NCI-H2196 treated with DMSO at 0.1 percent for 48 hours (cell line): ENCODE measurements around the gene EPHA6.
"Not testable (repeated sequence)": the region's sequence is repeated elsewhere in the genome, so short reads cannot be mapped to it uniquely, and the experiment has no call there.

Experiments used
- DNase-seq: peaks from one replicate; lab custom pipeline; 2025; ENCODE audit not compliant: unreplicated experiment; lab: John Stamatoyannopoulos, UW

Gene EPHA6

DNA sequence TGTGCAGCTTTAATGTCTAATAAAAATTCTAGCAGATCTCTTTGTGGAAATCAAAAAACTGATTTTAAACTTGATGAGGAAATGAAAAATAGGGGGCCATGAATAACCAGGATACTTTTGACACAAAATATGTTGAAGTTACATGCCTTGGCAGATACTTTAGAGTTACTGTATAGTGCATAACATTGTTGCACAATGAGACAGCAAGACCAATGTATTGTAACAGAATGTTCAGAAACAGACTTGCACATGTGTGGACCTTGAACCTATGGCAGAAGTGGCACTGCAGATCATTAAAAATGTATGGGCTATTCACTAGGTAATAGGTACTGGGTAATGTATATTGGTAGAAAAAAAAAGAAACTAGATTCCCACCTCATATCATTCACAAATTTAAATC lies 607.2 kb downstream of the EPHA6 start:
- DNase-seq: no peak

DNA sequence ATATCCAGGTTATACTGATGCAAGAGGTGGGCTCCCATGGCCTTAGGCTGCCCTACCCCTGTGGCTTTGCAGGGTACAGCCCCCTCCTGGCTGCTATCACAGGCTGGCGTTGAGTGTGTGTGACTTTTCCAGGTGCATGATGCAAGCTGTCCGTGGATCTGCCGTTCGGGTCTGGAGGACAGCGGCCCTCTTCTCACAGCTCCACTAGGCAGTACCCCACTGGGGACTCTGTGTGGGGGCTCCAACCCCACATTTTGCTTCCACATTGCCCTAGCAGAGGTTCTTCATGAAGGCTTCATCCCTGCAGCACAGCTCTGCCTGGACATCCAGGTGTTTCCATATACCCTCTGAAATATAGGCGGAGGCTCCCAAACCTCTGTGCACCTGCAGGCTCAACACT lies 610.6 kb downstream of the EPHA6 start:
- no peak for DNase-seq

DNA sequence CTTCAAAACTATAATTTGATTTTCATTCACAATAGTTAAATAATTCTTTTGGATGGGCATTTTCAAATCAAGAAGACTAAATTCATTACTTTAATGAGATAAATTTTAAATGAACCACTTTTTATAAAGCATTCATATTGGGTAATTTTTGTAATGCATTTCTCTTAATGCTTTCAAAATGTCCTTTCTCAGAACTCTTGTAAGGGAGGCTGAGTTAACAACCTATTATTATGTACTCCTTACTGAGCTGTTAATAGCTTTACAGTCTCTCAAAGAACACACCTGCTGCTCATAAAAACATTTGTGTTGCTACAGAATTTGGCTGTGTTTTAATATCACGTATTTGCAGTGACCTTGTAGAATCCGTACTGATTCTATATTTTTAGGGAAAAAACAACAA lies 616.2 kb downstream of the EPHA6 start:
- no peak for DNase-seq

DNA sequence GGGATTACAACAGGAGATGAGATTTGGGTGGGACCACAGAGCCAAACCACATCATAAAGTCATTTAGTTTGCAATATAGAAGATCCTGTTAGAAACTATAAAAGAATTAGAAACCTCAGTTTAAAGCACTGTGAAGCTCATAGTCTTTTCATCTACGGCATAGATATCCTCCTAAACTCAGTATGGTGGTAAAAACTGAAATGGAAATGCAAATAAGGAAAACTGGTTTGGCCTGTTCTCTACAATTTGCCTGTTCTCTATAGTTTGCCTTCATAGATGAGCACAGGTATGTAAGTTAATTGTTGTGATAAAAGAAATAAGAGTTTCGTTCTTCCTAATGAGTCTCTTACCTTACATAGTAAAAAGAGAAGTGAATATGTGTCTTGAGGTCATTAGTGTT lies 618.5 kb downstream of the EPHA6 start:
- DNase-seq: no peak

DNA sequence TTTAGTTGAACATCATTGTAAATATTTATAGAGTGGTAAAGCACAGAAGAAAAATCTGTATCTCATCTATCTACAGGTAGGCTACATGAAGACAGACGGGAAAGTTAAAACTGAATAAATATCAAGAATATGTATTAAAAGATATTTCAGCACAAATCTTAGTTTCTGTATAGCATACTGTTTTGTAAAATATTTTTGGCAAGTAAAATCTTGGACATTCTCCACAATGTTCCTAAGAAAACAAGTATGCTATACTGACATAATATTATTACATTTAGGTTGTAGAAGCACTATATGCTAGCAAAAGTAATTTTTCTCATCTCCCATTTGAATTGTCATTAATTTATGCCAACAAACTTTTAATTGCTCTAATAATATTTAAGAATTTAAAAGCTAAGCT lies 623.7 kb downstream of the EPHA6 start:
- no peak for DNase-seq

DNA sequence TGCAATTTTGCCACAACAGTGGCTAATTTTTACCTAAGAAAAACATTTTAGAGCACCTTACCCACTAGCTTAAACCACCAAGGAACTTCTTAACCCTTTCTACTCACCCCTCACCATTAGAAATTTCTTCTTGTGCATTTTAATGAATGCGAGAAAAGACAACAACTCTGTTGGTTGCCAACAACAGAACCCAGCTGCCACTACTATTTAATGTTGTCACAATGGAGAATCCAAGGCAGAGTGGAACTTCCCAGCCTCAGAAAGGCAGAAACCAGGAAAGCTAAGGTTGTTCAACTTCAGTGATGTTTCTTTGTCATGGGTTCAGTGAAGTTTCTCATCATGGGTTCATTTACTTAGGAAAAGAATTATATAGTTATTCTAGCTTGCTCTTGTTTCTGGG lies 625.0 kb downstream of the EPHA6 start:
- no peak for DNase-seq

DNA sequence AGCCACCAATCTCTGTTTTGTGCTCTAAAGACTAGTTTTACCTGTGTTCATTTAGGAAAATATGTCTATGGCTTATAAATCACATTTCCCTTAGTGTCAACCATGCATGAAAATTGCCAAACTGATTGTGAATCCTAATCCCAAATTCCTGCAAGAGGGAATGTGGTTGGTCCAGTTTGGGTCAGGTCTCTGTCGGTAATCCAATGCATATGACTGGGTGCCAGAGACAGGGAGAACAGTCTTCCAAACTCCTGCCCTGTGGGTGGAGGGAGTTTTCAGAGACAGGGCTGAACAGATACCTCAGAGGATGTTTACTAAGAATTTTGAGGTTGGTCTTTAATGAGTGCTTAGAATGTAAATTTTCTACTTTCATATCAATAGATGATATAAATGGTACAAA lies 649.6 kb downstream of the EPHA6 start:
- no peak for DNase-seq

DNA sequence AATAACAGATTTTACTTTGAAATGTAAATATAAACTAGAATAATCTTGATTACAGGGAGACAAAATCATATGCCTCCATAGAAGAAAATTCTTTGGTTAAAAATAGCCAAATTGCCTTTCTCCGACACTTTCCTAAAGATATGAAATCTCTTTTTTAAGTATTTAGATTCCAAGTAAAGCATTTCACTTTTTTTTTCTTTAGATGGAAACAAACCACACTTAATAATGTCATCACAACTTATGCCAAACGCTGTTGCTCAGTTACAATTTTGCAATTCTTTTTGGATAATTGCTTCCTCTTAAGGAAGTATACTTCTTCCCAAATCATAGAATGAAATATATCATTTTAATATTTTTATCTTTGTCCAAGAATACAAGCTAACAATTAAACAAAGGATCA lies 656.1 kb downstream of the EPHA6 start:
- DNase-seq: no peak

DNA sequence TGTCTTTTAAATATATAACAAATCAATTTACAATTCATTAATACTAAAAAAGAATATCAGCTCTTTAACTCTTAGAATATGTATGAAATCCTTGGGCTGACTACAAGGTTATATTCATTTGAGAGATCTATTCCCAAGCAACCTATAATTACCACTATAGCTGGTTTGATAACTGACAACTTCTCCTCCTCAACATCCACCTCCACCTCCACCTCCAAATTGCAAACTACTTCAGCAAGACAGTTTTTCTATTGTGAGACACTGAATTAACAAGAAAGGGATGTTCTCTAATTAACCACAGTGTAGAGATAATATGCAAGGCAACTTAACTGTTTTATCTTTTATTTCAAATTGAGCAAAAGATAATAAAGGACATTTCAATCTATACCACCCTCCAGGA lies 665.3 kb downstream of the EPHA6 start:
- DNase-seq: no peak

DNA sequence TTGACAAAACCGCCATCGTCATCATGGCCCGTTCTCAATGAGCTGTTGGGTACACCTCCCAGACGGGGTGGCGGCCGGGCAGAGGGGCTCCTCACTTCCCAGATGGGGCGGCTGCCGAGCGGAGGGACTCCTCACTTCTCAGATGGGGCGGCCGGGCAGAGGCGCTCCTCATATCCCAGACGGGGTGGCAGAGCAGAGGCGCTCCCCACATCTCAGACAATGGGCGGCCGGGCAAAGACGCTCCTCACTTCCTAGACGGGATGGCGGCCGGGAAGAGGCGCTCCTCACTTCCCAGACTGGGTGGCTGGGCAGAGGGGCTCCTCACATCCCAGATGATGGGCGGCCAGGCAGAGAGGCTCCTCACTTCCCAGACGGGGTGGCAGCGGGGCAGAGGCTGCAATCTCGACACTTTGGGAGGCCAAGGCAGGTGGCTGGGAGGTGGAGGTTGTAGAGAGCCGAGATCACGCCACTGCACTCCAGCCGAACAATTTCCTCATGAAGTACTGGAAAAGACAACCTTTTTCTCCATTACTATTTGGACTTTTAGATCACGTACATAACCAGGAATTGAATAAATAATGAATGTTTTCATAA lies 666.4 kb downstream of the EPHA6 start:
- DNase-seq: not testable (repeated sequence)

DNA sequence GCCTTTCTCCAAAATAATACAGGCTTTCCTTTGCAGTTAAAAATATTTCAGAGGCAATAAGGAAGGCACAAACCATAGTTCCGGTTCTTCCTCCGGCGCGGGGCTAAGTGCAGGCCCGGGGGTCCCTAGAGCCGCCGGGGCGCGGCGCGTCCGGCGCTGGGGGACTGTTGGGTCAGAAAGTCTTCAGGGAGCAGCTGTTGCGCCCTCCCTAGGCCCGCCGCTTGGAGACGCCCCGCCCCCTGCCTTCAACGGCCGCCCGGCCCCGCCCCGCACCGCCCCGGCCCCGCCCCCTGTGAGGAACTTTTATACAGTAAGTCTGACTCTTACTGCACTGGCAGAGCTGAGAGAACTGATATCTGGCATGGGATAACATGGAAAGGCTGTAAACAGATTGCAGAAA lies 667.0 kb downstream of the EPHA6 start:
- no peak for DNase-seq

DNA sequence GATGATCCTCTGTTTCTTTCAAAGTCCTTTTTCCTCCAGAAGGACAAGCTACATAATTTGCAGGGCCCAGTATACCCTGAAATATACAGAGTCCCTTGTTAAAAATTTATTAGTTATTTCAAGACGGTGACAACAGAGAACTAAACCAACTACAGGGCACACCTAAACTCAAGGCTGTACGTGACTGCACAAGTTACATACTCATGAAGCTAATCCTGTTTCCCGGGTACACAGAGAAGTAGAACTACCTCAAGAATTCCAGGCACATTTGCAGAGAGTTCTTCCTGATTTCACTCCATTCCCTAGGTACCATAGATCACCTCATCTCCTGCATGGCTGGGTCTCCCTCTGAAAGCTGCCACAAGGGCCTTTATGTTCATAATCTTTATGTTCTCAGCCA lies 670.8 kb downstream of the EPHA6 start:
- no peak for DNase-seq

DNA sequence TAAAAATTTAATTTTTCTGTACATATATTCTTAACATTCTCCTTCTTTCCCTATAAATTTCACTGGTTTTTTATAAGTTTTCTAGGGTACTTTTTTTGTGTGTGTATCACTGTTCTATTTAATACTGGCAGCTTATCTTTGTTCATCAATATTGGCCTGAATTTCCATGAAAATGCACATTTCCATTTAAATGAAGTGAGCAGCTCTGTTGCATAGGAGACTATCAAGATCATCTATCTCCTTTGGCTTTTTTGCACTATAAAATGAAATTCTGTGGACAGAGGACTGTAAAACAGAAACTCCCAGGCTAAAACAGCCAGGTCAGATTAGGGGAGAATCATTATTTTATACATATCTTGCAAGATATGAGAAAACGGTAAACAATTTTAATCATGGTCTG lies 673.2 kb downstream of the EPHA6 start:
- DNase-seq: no peak

DNA sequence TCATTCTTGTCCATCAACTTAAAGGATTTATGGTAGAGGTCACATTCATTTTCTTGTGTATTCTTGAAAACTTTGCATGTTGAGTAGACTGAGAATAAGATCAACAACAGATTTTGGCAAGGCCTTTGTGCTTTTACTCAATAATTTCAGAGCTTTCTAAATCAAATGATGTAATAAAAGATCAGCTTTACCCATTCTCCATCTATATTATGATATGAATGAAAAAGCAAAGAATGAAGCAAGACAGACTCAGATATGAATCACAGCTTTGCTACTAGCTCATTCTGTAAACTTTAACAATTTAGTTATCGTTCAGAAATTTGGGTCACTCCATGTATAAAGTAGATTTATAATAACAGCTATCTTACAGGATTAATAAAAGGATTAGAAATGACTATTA lies 674.3 kb downstream of the EPHA6 start:
- no peak for DNase-seq

DNA sequence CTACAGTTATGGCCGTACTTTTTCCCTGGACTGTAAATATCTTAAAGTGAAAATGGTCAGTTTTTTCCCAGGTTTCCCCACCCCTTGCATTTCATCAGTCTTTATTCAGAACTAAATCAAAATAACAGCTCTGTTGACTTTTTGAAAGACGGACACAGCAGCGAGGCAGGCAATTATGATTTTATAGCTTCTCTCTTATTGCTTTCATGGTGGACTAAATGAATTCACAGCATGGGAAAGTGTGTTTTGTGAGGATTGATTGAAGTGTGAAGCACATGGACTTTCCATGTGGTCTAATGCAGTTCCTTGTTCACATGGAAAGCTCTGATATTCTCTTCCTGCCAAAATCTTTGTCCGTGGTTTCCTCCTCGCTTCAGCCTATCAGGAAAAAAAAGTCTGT lies 681.5 kb downstream of the EPHA6 start:
- DNase-seq: no peak

DNA sequence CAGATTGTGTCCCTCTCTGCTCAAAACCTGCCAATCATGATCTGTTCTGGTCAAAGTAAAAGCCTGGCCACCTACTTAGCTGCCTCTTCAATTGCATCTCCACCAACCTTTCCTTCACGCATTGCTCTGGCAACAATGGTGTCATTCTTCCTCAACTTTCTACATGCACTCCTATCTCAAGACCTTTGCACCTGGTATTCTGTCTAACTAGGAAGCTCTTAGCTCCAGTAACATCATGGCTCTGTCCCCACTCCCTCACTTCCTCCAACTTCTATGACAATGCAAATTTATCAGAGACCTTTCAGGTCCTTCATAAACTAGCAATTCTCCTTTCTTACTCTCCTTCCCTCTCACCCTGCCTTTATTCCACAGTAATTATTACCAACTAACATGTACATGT lies 682.7 kb downstream of the EPHA6 start:
- DNase-seq: no peak

DNA sequence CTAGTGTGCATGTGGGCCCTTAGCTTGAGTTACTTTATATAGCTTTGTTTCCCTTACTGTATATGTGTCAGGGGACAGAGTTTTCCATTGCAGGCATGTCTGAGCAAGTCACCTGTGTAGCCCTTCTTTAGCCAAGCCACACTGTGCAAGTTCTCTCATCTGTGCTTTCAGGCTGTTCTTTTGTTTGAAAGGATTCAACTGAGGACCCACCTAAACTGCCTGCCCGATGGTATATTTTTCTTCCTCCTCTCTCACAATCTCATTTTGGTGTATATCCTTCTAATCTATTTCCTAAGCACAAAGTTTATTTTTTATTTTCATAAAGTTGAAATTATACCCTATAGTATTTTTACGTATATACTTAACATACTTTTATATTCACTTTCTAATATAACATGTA lies 690.1 kb downstream of the EPHA6 start:
- DNase-seq: no peak

DNA sequence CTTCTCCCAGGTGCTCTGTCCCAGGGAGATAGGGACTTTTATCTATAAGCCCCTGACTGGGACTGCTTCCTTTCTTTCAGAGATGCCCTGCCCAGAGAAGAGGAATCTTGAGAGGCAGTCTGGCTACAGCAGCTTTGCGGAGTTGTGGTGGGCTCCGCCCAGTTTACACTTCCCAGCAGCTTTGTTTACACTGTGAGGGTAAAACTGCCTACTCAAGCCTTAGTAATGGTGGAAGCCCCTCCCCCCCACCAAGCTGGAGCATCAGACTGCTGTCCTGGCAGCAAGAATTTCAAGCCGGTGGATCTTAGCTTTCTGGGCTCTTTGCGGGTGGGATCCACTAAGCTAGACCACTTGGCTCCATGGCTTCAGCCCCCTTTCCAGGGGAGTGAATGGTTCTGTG lies 696.4 kb downstream of the EPHA6 start:
- no peak for DNase-seq

DNA sequence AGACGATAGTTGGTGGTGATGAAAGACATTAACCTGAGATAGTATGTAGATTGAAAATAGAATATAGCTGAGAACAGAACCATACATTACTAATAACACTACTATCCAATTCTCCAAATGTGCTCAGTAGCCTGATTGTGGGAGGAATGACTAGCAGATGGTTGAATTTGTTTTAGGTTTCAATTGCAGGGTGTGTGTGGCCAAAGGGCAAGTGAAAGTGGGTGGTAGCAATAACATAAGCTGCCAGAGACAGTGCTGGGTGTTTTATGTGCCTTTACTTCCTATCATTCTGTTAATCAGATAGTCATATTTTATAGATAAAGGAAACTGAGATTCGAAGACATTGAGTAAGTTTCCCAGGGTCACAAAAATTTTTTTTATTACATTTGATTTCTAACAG lies 700.7 kb downstream of the EPHA6 start:
- DNase-seq: no peak

DNA sequence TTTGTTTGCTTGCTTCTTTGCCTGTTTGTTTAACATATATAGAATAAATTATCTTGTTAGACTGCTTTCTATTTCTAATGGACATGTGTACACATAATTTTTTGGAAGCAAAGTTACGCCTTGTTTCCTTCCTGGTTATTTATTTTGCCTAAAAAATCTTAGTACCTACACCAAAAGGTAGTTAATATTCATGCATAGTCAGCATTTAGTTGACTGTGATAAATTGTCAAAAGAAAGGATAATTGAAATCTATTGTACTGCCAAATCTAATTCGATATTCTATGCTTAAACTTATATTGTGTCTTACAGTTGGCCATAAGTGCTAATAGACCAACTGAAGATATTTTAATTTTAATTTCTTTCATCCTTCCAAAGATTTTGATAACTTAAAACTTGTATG lies 716.3 kb downstream of the EPHA6 start:
- no peak for DNase-seq

DNA sequence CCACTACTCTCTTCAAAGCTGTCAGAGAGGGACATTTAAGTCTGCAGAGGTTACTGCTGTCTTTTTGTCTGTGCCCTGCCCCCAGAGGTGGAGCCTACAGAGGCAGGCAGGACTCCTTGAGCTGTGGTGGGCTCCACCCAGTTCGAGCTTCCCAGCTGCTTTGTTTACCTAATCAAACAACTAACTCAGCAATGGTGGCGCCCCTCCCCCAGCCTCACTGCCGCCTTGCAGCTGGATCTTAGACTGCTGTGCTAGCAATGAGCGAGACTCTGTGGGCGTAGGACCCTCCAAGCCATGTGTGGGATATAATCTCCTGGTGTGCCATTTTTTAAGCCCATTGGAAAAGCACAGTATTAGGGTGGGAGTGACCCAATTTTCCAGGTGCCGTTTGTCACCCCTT lies 733.2 kb downstream of the EPHA6 start:
- not testable (repeated sequence) for DNase-seq

DNA sequence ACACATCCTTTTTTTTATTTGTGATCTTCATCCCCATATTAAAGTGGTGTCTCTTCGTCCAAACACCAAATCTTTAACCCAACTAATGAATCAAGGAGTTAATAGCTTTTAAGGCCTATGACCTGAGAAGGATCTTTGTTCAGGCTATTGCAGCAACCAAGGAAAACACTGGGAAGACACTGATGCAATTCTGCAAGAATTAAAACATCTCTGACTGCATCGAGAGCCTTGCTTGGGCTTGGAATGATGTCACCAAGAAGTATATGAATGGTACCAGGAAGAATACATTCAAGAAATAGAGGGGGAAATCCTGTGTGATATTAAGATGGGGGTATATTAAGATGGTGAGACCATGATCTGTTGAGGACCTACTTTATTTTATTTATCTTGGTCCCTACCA lies 736.0 kb downstream of the EPHA6 start:
- DNase-seq: no peak

DNA sequence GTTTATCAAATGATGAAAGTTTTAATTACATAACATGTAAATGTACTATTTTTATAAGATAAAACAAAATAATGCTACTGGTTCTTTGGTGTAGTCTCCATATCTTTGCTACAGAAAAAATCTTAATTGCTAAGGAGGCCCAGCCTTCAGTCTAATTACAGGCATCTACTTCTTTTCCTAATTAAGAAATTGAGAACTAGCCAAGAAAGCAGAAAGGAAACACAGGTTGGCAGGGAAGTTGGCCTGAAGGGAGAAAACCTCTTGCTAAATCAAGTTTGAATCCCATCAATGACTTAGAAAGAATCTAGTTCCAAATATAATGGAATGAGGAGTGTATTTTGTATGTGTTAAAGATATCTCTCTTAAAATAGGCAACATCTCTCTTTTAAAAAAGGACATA lies 737.8 kb downstream of the EPHA6 start:
- no peak for DNase-seq

DNA sequence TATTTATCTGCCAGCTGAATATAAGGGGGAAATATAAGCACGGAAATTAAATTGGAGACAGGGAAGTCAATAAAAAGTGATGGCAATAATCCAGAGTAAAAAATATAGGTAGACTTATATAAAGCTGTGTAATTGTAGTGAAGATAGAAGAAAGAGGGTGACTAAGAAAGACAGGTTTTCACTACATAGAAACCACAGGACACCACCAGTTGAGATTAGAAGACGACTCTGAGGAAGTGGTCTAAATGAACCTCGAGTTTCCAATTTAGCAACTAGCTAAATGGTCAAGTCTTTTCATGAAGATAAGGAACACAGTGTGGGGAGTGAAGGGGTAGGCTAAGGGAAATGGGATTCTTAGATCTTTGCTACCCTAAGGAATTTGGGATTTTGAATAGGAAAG lies 761.3 kb downstream of the EPHA6 start:
- DNase-seq: no peak
